ENCODE measurements around the gene CABYR. TPM values are rescaled to one million over a fixed set of nuclear protein-coding genes. Genes with fewer than 3 reads are reported as not detected.

The CABYR gene
- total RNA-seq, 2 experiments from 2014 or later = 1.6 to 1.9 TPM

DNA sequence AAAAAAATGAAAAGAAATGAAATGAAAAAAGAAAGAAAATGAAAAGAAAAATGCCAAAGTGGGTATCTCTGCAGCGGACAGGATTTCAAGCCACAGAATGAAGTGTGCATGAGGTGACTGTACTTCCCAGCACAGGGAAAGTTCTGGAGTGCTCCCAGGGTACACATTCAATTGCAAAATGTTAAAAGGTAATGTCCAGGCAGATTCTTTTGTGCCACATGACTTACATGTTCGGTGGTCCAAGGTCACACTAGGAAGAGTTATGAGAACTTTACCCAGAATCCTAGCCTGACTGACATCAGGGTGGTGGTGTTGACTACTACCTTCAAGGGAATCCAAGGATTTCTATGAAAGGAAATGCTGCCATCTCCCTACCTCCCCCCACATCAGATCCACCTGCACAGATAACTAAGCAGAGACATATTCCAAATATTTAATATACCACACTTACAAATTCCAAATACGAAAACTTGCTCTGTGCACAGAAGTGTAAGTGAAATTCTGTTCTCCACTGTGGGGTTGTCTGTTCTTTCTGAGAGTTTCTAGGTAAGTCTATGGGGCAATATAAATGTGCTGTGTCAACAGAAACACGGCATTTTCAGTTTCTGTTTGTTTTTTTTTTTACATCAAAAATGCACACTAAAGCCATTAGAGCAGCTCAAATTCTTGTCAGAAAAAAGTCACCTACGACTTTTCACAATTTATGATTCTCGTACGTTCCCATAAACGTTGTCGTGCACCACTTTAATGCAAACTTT lies 56.6 kb downstream of the CABYR start:
- Mint-ChIP-seq H3K36me3 (no peaks in the 10 kb centered on the region), H3K27ac (no peak overlapping the region), H3K27me3 (peaks cover 4% of the 10 kb centered on the region), H3K4me1 (no peaks in the 10 kb centered on the region), H3K4me3 (no peak overlapping the region), H3K9me3 (no peaks in the 10 kb centered on the region)
- no peak for DNase-seq

DNA sequence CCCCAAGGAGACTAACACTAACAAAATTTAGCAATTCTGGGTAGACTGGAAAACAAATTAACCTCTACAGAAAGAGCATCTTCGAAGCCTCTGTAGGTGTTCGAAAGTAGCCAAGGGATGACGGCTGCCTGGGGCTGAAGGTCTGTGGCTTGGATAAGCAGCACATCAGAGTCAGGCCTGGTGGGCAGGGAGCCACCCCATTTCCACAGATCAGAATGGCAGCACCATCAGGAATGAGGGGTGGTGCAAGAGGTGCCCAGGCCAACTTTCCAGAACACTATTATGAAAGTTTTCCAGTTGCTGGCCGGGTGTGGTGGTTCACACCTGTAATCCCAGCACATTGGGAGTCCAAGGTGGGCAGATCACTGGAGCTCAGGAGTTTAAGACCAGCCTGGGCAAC lies 57.9 kb downstream of the CABYR start:
- Mint-ChIP-seq H3K4me1 (no peaks in the 10 kb centered on the region), H3K9me3 (no peaks in the 10 kb centered on the region), H3K4me3 (no peak overlapping the region), H3K27me3 (peaks cover 4% of the 10 kb centered on the region), H3K36me3 (no peaks in the 10 kb centered on the region), H3K27ac (no peak overlapping the region)
- DNase-seq = no peak

DNA sequence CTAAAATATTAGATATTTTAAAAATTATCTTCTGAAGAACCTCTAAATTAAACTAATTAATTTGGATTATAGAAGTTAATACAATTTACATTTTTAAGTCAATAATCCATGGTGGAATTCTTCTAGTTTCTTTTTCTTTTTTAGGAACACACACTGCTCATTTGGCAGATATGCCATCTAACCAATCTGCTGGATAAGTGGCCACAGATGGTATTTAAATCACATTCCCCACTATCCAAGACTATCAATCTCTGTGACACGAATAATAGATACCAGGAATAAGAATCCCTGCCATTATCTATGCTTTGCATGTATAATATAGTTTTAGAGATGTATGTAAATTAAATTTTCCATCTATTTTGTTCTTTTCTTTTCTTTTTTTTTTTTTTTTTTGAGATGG lies 58.5 kb downstream of the CABYR start:
- Mint-ChIP-seq H3K4me1 (no peaks in the 10 kb centered on the region), H3K27me3 (peaks cover 4% of the 10 kb centered on the region), H3K4me3 (no peak overlapping the region), H3K9me3 (no peaks in the 10 kb centered on the region), H3K36me3 (no peaks in the 10 kb centered on the region), H3K27ac (no peak overlapping the region)
- no peak for DNase-seq

DNA sequence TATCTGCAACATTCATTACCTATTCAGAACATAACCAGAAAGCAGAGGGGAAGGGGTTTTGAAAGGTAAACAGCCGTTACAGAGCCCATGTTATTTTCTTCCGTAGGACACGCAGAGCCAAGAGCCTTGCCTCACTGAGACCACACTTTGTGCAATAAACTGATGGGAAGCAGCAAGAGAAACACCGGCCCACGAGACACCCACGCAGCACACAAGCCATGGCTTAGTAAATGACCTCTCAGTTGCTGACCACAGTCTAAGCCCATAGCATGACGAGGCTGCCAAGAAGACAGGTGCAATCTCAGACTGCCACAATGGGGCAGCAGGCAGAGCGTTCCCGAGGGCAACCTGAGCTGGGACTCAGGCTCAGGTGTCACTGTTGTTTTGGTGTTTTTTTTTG lies 59.6 kb downstream of the CABYR start:
- no peaks in the 10 kb centered on the region for H3K4me1 Mint-ChIP-seq
- no peak overlapping the region for H3K4me3 Mint-ChIP-seq

DNA sequence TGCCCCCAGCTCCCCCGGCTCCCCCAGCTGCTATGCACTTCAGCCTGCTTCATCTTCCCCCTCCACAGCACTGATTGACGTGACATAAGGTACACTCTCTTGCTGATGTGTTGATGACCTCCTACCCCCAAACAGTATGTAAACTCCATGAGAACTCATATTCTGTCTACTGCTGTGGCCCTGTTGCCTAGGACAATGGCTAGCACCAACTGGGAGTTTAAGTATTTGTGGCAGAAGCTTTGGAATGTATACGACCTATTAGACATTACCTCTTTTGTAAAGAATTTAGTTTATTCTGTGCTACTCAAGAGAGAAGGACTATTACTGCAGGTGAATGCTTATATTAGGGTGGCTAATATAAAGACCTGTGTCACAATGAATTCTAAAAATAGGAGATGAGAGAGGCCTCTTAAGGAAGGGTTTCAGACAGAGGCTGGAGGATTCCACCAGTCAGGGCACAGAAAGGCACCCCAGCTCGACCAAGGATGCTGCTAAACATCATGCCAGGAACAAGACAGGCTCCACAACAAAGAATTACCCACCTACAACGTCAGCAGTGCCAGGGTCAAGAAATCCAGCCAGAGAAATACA lies 60.6 kb downstream of the CABYR start:
- H3K9me3 Mint-ChIP-seq = no peaks in the 10 kb centered on the region
- H3K36me3 Mint-ChIP-seq = no peaks in the 10 kb centered on the region
- no peaks in the 10 kb centered on the region for H3K27me3 Mint-ChIP-seq
- H3K4me3 Mint-ChIP-seq = no peak overlapping the region
- H3K27ac Mint-ChIP-seq = no peak overlapping the region
- DNase-seq = no peak
- H3K4me1 Mint-ChIP-seq = no peaks in the 10 kb centered on the region

More for the DNA sequence above, 59.6 kb downstream of the CABYR start:
- DNase-seq = no peak
- Mint-ChIP-seq H3K9me3 (no peaks in the 10 kb centered on the region), H3K36me3 (no peaks in the 10 kb centered on the region), H3K27me3 (no peaks in the 10 kb centered on the region), H3K27ac (no peak overlapping the region)

DNA sequence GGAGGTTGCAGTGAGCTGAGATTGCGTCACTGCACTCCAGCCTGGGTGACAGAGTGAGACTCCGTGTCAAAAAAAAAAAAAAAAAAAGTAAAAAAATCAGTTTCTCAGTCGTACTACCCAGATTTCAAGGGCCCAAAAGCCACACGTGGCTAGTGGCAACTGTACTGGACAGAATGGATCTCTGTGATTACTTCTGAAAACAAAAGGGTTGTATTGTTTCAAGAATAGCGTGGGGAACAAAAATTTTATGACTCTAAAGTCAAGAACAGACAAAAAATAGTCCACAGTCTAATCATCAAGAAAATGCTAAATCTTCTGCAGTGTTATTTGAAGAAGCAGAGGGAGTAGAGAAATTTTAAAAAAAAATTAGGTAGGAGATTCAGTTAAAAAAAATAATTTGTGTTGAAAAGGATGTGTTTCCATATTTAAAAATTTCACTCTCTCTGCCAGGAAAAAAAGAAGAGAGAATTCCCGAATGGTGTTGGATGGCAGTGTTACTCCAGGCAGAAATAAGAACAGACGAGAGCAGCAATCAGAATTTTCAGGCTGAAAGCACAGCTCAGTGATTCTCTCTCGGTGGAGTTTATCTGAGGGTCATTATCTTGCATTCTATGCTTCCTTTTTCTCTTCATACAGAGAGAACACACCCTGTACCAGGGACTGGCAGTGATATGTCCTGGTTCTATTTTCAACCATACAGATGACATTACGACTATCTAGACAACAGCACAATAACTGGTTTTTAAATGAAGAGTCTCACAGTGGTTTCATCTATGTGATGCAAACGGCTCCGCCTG lies 61.8 kb downstream of the CABYR start:
- no peak for DNase-seq
- H3K36me3 Mint-ChIP-seq = no peaks in the 10 kb centered on the region
- no peaks in the 10 kb centered on the region for H3K4me1 Mint-ChIP-seq
- H3K27me3 Mint-ChIP-seq = no peaks in the 10 kb centered on the region
- no peak overlapping the region for H3K4me3 Mint-ChIP-seq
- no peak overlapping the region for H3K27ac Mint-ChIP-seq
- no peaks in the 10 kb centered on the region for H3K9me3 Mint-ChIP-seq

DNA sequence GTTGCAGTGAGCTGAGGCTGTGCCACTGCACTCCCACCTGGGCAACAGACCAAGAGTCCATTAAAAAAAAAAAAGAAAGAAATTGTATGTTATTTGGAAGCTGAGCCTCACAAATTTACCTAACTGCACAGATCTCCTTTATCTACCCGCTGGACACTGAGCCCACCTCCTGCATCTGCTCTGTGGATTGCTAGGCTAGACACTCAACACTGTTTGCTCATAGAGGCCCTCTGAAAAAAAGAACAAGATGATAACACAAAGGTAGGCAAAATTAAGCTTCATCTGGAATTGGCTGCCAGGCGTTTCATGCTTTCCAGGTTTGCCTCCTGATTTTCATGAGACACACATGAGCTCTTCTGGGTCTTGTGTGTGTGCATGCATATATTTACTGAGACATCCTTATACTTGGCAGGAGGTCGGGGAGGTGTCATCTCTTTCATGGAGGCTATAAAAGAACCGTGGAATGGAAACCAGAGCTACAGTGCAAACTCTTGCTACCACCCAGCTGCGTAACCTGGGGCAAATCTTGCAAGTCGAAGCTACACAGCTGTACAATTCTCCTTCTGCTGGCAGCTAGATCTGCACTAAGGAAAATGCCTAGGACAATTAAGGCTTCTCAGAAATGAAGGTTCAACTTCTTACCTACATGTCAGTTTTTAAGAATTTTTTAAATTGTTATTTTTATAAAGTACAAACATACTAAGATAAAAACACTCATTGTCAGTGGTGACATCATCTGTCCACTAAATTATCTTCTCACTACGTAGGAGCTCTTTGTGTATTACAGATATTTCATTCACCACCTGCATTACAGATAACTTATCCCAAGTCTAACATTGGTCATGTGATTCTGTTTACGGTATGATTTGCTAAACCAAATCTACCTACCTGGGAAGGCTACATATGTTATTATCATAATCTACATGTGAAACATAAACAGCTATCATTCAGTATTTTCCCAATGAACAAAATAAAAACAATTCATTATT lies 63.1 kb downstream of the CABYR start:
- Mint-ChIP-seq H3K4me1 (no peaks in the 10 kb centered on the region), H3K4me3 (no peak overlapping the region), H3K36me3 (no peaks in the 10 kb centered on the region), H3K27ac (no peak overlapping the region), H3K9me3 (no peaks in the 10 kb centered on the region), H3K27me3 (no peaks in the 10 kb centered on the region)
- no peak for DNase-seq

DNA sequence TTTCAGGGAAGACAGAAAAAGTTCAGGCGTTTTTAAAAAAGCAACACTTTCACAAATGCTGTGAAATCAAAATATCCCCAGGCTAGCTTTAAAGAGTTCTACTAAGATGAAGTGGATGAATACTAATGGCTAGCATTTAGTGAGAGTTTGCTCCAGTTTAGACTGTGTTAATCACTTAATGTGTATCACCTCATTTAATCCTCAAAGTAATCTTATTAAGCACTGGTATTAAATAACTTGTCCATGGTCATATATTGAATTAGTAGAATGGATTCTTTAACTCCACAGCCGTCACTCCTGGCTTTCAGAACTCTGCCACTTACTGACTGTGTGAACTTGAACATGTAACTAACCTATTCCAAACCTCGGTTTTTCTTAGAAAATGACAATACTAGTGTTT lies 66.0 kb downstream of the CABYR start:
- Mint-ChIP-seq H3K36me3 (no peaks in the 10 kb centered on the region), H3K4me3 (no peak overlapping the region), H3K27ac (no peak overlapping the region), H3K9me3 (no peaks in the 10 kb centered on the region), H3K27me3 (no peaks in the 10 kb centered on the region), H3K4me1 (no peaks in the 10 kb centered on the region)
- DNase-seq = no peak

DNA sequence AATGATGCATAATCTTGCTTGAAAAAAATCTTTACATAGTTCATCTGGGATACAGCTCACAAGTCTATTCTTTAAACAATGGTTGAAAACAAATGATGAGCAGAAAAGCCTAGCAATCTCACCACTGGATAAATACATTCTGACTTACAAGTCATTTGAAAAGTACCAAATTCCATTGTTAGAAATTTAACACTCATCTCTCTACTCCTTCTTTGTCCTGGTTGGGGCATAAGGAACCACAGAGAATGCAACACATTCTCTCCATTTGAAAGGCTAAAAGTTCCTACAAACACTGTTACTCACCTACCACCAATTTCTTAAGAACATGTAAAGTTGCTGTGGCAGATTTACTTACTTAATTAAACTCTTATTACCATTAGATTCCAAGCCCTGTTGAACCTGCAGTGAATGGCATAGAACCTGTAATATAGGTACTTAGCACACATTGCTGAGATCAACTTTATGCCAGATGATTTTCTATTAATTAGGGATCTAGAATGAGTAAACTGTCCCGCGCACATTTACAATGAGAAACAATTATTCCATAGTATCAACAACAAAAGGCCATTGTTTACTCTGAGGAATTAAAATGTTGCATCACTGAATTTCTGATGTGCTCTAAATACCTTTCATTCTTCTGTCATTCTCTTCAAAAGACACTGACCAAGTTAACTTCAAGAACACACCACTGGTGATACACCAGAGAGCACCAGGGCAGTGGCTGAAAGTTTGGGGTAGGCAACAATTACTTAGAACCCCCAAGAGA lies 69.6 kb downstream of the CABYR start:
- Mint-ChIP-seq H3K9me3 (no peaks in the 10 kb centered on the region), H3K4me3 (no peak overlapping the region), H3K36me3 (no peaks in the 10 kb centered on the region), H3K27me3 (no peaks in the 10 kb centered on the region), H3K4me1 (no peaks in the 10 kb centered on the region), H3K27ac (no peak overlapping the region)
- no peak for DNase-seq

DNA sequence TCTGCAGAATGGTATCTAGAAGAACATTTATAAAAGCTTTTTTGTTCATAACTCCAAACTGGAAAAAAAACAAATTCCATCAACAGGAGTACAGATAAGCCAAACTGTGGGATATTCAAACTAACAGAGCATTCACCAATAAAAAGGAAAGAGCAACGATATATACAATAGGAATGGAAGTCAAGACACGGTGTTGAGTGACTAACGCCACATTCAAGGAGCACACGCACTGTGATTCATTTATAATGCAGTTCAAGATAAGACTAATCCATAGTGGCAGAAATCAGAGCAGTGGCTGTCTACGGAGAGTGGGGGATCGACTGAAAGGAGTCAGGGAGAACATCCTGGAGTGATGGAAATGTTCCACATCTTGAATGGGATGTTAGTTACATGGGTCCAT lies 70.7 kb downstream of the CABYR start:
- H3K9me3 Mint-ChIP-seq = no peaks in the 10 kb centered on the region
- no peaks in the 10 kb centered on the region for H3K27me3 Mint-ChIP-seq
- H3K4me1 Mint-ChIP-seq = no peaks in the 10 kb centered on the region
- DNase-seq = no peak
- H3K4me3 Mint-ChIP-seq = no peak overlapping the region
- no peak overlapping the region for H3K27ac Mint-ChIP-seq
- H3K36me3 Mint-ChIP-seq = no peaks in the 10 kb centered on the region

Other genes with a start within 250 kb of the CABYR start
- 10 to 100 TPM; 43.8 to 45.3 TPM for gene TTC39C, start 124.3 kb upstream of the CABYR start, total RNA-seq